HepG2 (cell line): ENCODE results near the gene SCARF1. TPM values are rescaled to one million over a fixed set of nuclear protein-coding genes. Genes with fewer than 3 reads are reported as not detected.

ENCODE experiments used
- AKAP8 ChIP-seq: sonication (generic); formaldehyde crosslinking; IDR thresholded peaks from 2 replicates; pipeline ENCODE4 v1.5.1; 2020; ENCODE audit warnings: mild to moderate bottlenecking, missing genetic modification reagents
- CCDC6 ChIP-seq: sonication (generic); formaldehyde crosslinking; IDR thresholded peaks from 2 replicates; pipeline ENCODE4 v1.8.1; 2022; ENCODE audit warnings: mild to moderate bottlenecking, missing genetic modification reagents, moderate library complexity
- GATAD2A ChIP-seq: IDR thresholded peaks from 2 replicates; pipeline ENCODE4 v1.6.1; 2016
- MEIS2 ChIP-seq: sonication (generic); formaldehyde crosslinking; IDR thresholded peaks from 2 replicates; pipeline ENCODE4 v1.9.0; 2021; ENCODE audit warnings: mild to moderate bottlenecking, missing genetic modification reagents
- MIER2 ChIP-seq: IDR thresholded peaks from 2 replicates; pipeline ENCODE4 v1.6.1; 2016; ENCODE audit warnings: missing biosample characterization, missing genetic modification reagents
- NRL ChIP-seq: sonication (generic); formaldehyde crosslinking; IDR thresholded peaks from 2 replicates; pipeline ENCODE4 v1.5.0; 2020; ENCODE audit warnings: missing genetic modification reagents, mild to moderate bottlenecking, moderate library complexity, borderline replicate concordance
- POLR2AphosphoS2 ChIP-seq: IDR thresholded peaks from 2 replicates; pipeline ENCODE4 v1.6.1; 2011; ENCODE audit warnings: low read depth, low read length, improper control_type of control experiment
- PRMT3 ChIP-seq: sonication (generic); formaldehyde crosslinking; IDR thresholded peaks from 2 replicates; pipeline ENCODE4 v1.8.1; 2022; ENCODE audit warnings: low read depth, mild to moderate bottlenecking, moderate library complexity, missing genetic modification reagents, borderline replicate concordance
- XBP1 ChIP-seq: sonication (generic); formaldehyde crosslinking; IDR thresholded peaks from 2 replicates; pipeline ENCODE4 v1.5.0; 2020; ENCODE audit warnings: missing genetic modification reagents
- ZMYM4 ChIP-seq: sonication (generic); formaldehyde crosslinking; IDR thresholded peaks from 2 replicates; pipeline ENCODE4 v1.8.1; 2023; ENCODE audit warnings: mild to moderate bottlenecking, missing genetic modification reagents
- ZNF256 ChIP-seq: sonication (generic); formaldehyde crosslinking; conservative IDR thresholded peaks from 2 replicates; pipeline ENCODE4 v1.4.0; 2020; ENCODE audit warnings: missing genetic modification reagents
- ZNF337 ChIP-seq: sonication (generic); formaldehyde crosslinking; IDR thresholded peaks from 2 replicates; pipeline ENCODE4 v1.5.1; 2020; ENCODE audit warnings: missing genetic modification reagents, low read depth, mild to moderate bottlenecking, borderline replicate concordance
- ZNF737 ChIP-seq: sonication (generic); formaldehyde crosslinking; IDR thresholded peaks from 2 replicates; pipeline ENCODE4 v1.5.0; 2020; ENCODE audit warnings: missing genetic modification reagents, mild to moderate bottlenecking, borderline replicate concordance
- polyA plus RNA-seq, 8 experiments: library from polyadenylated mRNA; depleted of rRNA in 3 of 8; stranded (reverse) in 7 of 8; unstranded in 1 of 8; fragments of >200 nt; fragmentation: Illumina TruSeq in 4 of 8; extraction: Trizol in 4 of 8; gene quantifications; 2 replicates each; pipeline versions ENCODE4 v1.2.1 to v1.2.3, GENCODE V29; 2011 to 2016; ENCODE audit warnings: low read depth in 4 of 8, missing spikeins in 1 of 8, mixed read lengths in 1 of 8; ENCODE audit not compliant: insufficient read depth in 1 of 8
- total RNA-seq, 5 experiments: library from RNA; depleted of rRNA; stranded (reverse); fragments of >200 nt; fragmentation: Illumina TruSeq; extraction: Trizol; gene quantifications; 2 replicates each; pipeline ENCODE4 v1.2.3, GENCODE V29; 2016; ENCODE audit warnings: low read depth in 1 of 5
- TF ChIP-seq, protein P1 (sequence below): sonication (generic); formaldehyde crosslinking; IDR thresholded peaks from 2 replicates; pipeline ENCODE4 v1.4.0; 2020; ENCODE audit warnings: missing genetic modification reagents
- TF ChIP-seq, protein P2 (sequence below): IDR thresholded peaks from 2 replicates; pipeline ENCODE4 v1.6.1; 2012; ENCODE audit warnings: low read depth, low read length, improper control_type of control experiment
- TF ChIP-seq, protein P3 (sequence below), 2 experiments: fragments of 450-650 bp in 1 of 2; sonication (generic) in 1 of 2; formaldehyde crosslinking in 1 of 2; IDR thresholded peaks; 2 replicates each; pipeline versions ENCODE4 v1.6.1 to v1.8.0; 2016 to 2022; ENCODE audit warnings: antibody characterized with exemption in 1 of 2, mild to moderate bottlenecking in 1 of 2, missing genetic modification reagents in 1 of 2

The SCARF1 gene
- total and polyA plus RNA-seq, 2 of the 13 experiments (the other 11 are each of a cell fraction or from before 2014, with no cell fraction given), result 0.24 to 0.71 TPM

DNA sequence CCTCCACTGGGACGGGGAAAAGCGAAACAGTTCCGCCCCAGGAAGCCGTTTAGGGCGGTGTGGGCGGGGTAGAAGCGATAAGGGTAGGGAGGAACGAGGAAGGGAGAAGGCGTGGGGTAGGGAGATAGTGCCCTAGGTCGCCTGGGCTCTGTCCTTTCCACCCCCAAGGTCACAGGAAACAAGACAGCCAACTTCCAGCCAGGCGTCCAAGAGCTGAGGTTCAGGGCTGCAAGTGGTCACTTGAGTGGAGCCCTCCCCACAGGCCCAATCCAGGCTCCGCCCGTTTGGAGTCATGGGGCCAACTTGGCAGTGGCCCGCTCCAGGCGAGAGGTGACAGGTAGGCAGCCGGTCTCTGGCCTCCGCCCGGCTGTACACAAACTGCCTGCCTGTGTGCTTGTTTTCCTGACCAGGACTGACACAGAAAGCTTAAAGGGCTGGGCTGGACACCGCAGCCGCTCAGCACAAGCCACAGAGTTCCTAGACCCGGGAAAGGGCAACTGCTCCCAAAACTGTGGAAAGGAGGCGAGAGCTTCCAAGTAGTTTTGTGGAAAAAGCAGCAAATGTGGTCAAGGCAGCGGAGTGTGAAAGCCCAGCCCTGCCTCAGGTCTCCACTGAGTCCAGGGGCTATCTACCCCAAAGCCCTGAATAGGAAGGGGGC lies 4.4 kb upstream of the SCARF1 start, which contains the start of gene RILP (continued):
- TF ChIP-seq NRL (no peak), AKAP8 (CRISPR knock-in tag) (peak; percentile 35; the same call in 1 of the 2 replicates), CCDC6 (no peak), GATAD2A (CRISPR knock-in tag) (no peak; the same call in 1 of the 2 replicates), ZNF737 (CRISPR knock-in tag) (no peak), MEIS2 (CRISPR knock-in tag) (peak; percentile 36; the same call in 1 of the 2 replicates), ZNF256 (CRISPR knock-in tag) (0 out of 2 replicates have a peak, but pooled peaks have one; percentile 63), MIER2 (CRISPR knock-in tag) (0 out of 2 replicates have a peak, but pooled peaks have one; percentile 9), ZNF337 (CRISPR knock-in tag) (no peak), POLR2AphosphoS2 (peak; percentile 68; the same call in 1 of the 2 replicates), ZMYM4 (peak; percentile 46; the same call in 1 of the 2 replicates), XBP1 (CRISPR knock-in tag) (no peak), PRMT3 (CRISPR knock-in tag) (no peak)
- TF ChIP-seq, protein P1, sequence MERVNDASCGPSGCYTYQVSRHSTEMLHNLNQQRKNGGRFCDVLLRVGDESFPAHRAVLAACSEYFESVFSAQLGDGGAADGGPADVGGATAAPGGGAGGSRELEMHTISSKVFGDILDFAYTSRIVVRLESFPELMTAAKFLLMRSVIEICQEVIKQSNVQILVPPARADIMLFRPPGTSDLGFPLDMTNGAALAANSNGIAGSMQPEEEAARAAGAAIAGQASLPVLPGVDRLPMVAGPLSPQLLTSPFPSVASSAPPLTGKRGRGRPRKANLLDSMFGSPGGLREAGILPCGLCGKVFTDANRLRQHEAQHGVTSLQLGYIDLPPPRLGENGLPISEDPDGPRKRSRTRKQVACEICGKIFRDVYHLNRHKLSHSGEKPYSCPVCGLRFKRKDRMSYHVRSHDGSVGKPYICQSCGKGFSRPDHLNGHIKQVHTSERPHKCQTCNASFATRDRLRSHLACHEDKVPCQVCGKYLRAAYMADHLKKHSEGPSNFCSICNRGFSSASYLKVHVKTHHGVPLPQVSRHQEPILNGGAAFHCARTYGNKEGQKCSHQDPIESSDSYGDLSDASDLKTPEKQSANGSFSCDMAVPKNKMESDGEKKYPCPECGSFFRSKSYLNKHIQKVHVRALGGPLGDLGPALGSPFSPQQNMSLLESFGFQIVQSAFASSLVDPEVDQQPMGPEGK (CRISPR knock-in tag), result peak; percentile 65; the same call in 1 of the 2 replicates
- TF ChIP-seq, protein P2, sequence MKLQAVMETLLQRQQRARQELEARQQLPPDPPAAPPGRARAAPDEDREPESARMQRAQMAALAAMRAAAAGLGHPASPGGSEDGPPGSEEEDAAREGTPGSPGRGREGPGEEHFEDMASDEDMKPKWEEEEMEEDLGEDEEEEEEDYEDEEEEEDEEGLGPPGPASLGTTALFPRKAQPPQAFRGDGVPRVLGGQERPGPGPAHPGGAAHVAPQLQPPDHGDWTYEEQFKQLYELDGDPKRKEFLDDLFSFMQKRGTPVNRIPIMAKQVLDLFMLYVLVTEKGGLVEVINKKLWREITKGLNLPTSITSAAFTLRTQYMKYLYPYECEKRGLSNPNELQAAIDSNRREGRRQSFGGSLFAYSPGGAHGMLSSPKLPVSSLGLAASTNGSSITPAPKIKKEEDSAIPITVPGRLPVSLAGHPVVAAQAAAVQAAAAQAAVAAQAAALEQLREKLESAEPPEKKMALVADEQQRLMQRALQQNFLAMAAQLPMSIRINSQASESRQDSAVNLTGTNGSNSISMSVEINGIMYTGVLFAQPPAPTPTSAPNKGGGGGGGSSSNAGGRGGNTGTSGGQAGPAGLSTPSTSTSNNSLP, result no peak
- TF ChIP-seq, protein P3, sequence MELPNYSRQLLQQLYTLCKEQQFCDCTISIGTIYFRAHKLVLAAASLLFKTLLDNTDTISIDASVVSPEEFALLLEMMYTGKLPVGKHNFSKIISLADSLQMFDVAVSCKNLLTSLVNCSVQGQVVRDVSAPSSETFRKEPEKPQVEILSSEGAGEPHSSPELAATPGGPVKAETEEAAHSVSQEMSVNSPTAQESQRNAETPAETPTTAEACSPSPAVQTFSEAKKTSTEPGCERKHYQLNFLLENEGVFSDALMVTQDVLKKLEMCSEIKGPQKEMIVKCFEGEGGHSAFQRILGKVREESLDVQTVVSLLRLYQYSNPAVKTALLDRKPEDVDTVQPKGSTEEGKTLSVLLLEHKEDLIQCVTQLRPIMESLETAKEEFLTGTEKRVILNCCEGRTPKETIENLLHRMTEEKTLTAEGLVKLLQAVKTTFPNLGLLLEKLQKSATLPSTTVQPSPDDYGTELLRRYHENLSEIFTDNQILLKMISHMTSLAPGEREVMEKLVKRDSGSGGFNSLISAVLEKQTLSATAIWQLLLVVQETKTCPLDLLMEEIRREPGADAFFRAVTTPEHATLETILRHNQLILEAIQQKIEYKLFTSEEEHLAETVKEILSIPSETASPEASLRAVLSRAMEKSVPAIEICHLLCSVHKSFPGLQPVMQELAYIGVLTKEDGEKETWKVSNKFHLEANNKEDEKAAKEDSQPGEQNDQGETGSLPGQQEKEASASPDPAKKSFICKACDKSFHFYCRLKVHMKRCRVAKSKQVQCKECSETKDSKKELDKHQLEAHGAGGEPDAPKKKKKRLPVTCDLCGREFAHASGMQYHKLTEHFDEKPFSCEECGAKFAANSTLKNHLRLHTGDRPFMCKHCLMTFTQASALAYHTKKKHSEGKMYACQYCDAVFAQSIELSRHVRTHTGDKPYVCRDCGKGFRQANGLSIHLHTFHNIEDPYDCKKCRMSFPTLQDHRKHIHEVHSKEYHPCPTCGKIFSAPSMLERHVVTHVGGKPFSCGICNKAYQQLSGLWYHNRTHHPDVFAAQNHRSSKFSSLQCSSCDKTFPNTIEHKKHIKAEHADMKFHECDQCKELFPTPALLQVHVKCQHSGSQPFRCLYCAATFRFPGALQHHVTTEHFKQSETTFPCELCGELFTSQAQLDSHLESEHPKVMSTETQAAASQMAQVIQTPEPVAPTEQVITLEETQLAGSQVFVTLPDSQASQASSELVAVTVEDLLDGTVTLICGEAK (IDR thresholded peaks at IDR 0.05), result no peak
- TF ChIP-seq, protein P3 (CRISPR knock-in tag; IDR thresholded peaks at IDR 0.05), result no peak
